Cerebellar nuclear complex (tissue), 1 donor: Measurements from ENCODE around the gene NMT1.
A peak's percentile ranks its signal among the peaks of the same experiment; 100 is the strongest.

ENCODE experiments used
- DNase-seq, 2 experiments: peaks; one replicate each; lab custom pipeline; 2025; lab: John Stamatoyannopoulos, UW

Gene NMT1

DNA sequence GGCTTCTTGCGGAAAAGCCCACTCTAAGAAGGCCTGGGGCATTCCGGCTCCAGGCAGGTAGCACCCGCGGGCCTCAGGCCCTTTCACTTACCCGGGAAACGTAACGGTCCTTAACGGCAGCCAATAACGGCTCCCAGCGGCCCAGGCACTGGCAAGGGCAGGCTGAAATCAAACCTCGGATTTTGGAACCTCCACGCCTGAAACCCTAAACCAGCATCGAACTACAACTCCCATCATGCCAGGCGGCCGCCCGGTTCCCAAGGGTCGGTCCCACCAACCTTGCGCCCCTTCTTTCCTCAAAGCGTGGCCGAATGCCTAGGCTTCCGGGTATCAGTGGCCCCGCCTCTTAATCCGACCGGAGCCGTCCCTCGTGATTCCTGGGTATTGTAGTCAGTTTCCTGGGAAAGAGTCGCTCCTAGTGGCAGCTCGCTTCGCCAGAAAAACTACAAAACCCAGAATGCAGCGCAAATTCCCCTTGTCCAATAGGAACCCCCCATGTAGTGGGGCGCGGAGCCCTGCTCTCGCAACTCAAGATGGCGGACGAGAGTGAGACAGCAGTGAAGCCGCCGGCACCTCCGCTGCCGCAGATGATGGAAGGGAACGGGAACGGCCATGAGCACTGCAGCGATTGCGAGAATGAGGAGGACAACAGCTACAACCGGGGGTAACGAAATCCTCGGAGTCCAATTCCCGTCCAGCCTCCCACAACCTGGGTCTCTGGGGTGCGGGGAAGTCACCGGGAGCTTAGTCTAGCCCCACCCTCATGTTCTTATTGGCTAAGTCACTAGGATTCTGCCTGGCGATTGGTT lies at the start of gene NMT1:
TSS of gene NMT1 (plus strand) at position 521 of the 809 bp plus-strand sequence. CDS start at position 534, 13 bp downstream.
- peak; percentile 97 to 99 for DNase-seq

DNA sequence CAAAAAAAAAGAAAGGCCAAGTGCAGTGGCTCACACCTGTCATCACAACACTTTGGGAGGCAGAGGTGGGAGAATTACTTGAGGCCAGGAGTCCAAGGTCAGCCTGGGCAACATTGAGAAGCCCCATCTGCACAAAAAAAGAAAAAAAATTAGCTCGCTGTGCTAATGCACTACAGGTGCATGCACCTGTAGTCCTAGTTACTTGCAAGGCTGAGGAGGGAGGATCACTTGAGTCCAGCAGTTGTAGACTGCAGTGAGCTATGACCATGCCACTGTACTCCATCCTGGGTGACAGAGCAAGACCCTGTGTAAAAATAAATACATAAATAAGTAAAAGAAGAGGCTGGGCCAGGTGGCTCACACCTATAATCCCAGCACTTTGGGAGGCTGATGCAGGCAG lies 49.4 kb upstream of the NMT1 start:
- DNase-seq, result no peak

DNA sequence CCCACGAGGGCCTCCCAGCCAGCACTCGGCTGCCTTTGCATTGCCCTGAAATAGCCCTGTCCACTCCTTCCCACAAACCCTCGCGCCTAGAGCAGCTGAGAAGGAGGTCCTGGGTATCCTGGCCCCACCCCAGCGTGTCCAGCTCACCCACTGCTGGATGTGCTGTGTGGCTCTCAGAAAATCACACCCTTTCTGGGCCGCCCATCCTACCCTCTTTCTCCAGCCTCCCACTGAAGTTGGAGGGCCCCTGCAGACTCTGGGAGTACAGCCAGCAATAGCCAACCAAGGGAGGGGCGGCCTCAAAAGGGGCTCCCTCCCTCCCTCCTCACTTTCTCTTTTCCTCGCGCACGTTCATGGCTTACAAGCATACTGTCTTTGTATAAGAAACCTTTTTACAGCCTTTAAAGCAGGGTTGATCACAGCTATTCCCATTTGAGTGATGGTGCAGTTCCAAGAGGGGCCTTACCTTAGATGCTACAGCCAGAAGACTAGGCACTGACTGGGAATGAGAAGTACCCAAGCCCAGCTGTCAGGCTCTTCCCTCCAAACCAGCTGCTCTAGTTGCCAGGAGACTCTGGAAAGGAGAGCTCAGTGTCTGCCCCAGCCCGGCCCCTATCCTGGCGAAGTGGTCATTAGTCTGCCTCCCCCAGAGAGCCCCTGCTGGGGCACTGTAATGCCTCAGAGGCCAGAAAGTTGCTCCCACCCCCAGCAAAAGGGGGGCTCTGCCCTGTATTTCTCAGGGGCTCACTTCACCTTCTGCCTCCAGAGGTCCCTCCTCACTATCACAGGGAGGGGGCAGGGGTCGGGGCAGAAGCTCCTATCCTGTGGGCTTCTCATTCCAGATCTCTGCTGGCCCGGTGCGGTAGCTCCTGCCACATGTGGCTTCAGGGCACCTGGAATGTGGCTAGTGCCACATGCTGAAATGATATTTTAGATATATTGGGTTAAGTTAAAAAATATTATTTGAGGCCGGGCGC lies 47.8 kb upstream of the NMT1 start:
- DNase-seq, result no peak

DNA sequence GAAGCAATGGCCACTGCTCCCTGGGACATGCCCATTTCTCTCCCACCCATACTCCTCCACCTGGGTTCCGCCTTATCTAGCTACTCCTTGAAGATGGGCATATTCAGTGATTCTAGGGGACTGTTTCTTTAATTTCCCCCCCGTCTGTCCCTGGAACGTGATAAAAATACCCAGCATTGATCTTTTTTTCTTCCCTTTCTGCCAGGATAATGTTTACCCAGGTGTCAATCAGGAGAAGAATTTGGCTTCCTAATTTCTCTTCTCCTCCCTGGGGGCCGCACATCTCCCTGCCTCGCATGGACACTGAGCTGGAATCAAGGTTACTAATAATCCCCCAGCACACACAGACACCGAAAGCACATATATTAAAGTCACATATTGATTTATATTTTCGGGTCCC lies 44.9 kb upstream of the NMT1 start:
- DNase-seq, result no peak

DNA sequence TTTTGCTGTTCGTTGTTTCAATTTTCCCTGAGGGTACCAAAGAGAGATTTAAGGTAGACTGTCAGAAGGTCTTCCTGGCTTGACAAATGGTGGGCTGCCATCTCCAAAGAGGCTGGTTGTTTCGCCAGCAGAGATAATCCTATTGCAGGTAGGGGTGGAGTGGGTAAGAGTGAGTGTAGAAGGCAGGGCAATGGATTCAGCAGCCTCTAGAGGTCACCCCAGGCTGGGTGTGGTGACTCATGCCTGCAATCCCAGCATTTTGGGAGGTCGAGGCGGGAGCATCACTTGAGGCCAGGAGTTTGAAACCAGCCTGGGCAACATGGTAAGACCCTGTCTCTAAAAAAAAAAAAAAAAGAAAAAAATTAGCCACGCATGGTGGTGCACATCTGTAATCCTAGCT lies 44.3 kb upstream of the NMT1 start:
- no peak for DNase-seq

DNA sequence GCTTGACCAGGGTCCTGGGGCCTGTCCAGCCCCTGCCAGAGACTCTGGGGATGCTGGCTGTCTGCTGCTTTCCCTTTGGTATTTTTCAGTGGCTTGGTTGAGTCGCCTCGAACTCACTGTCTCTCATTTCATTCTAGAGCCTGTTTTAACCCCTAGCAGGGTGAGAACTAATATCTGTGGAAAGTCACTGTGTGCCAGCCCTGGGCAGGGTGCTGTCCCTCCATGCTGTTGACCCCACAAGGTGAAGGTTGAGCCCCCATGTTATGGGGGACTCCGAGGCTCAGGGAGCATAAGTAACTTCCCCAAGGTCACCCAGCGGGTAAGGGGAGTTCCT lies 42.6 kb upstream of the NMT1 start:
- DNase-seq, result no peak

DNA sequence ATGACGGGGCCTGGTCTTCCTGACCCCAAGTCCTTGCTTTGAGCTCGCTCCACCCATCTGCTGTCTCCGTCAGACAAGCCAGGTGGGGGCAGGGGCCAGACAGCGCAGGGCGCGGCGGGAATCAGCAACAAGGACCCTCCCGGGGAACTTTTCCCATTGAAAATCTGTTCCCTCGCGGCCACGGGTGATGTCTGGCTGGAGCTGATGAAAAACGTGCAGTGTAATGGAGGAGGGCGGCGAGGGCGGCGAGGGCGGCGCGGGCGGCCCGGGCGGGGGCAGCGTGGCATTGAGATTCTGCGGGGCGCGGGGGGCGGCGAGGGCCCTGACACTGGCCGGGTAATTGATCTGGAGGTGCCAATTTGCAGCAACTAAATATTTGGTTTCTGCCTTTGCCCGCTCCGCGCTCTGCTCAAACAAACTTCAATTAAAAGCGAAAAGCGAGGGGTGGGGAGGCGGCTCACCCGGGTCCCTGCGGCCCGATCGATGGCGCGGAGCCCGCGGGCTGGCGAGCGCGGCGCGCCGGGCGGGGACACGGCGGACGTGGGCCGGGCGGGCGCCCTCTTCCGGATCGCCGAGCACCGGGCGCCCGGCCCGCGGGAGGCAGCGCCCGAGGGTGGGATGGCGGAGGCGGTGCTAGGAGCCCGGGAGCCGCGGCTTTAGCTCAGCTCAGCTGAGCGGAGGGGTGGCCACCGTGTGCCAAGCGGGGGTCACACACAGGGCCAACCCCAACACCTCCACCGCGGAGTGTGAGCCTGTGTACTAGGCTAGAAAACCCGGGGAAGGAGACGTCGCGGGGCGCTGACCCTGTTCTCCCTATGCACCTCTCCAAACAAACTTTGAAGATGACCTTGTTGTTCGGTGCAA lies 42.0 kb upstream of the NMT1 start:
- DNase-seq, result no peak

DNA sequence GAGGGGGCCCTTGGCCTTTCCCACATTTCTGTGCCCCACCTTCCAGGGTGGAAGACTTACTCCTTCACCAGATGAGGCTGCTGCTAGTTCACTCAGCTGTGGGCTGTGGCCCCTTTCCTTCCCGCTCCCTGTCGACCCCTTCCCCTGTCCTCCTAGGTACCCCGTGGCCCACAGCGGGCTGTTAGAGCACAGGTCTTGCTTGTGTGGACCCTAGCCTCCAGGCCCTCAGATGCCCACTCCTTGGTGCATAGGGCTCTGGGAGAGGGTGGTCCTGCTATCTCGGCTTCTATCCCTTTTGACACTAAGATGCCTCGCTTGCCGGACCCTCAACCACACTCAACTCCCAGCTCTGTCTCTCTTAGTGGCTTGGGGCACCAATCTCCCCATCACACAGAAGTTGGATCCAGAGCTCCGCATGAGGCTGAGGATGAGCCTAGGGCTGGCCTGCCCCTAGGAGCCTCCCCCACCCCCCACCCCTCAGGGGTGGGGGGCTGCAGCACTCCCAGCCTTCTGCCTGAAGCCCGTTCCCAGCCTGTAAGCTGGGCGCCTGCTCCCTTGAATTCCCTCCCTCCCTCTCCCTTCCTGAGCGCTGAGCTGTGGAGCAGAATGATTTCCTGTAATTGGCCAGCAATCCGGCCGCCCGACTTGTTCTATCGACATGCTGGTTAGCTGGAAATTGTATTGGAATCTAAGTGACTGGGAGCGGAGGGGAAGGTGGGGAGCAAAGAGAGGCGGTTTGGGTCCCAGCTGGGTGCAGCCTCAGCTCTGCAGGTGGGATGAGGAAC lies 40.6 kb upstream of the NMT1 start:
- no peak for DNase-seq

DNA sequence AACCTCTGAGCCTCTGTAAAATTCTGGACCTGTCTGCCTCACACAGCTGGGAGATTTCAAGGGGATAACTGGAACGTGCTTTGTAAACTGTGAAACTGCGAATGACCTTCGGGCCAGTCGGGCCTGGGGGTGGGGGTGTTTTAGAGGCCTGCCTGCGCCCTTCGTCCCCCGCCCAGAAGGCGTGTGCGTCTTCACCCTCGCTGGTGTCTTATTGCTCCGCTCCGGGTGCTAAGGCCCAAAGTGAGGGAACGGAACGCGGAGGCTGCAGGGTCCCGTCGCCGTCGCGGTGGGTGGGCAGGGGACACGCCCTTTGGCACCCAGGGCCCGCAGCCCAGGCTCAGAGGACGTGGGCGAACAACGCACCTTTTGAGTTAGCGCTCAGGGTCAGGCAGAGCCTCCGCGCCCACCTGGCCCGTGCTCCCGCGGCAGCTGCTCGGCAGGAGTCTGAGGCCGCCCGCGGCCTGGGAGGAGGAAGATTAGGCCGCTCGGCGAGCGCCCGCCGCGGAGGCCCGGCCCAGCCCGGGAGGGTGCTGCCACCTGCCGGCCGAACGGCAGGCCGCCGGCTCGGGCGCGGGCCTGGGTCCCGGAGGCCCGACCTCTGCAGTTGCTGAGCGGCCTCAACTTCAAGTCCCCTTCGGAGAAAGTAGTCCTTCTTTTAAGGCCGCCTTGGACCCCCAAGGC lies 39.4 kb upstream of the NMT1 start:
- DNase-seq, result no peak

DNA sequence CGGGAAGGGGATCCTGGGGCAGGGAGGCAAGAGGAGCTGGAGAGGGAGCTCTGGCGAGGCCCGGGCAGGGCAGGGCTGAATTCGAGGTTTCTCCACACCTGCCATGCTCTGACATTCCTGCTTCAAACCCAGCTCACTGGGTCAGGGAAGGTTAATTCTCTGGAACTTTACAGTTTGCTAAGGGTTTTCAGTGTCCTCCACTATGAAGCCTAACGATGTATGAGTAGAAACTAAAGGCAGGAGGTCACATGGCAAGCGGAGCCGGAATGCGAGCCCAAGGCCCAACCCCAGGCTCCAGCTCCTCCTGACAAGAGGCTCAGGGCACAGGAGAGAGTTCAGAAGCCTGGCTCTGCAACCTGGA lies 38.8 kb upstream of the NMT1 start:
- DNase-seq, result no peak

DNA sequence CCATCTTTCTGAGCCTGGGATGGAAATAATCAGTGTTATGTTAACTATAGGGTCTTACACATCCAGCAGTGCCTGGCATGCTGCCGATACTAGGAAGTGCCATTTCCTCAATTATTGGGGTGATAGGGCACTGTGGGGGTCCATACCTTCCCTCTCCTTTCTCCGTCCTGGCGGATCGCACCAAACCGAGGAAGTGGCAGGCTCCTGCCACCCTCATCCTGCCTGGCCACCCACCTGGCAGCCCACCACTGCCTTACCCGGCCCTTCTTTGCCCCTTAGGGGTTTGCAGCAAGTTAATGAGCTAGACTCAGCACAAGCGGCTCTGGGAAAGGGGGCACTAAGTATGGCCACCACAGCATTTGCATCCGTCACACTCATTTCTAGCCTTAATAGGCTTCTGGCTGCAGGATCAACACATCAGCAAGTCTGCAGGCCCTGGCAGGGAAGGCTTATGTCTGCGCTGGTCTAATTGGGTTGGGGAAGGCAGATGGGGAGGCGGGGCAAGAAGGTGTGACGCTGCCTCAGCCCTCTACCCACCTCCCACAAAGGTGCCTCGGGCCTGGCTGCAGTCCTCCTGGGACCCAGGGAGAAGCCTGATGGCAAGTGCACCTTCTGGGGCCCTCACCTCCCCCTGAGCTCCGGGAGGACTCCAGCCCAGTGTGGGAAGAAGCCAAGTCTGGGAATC lies 38.3 kb upstream of the NMT1 start:
- DNase-seq, result no peak

DNA sequence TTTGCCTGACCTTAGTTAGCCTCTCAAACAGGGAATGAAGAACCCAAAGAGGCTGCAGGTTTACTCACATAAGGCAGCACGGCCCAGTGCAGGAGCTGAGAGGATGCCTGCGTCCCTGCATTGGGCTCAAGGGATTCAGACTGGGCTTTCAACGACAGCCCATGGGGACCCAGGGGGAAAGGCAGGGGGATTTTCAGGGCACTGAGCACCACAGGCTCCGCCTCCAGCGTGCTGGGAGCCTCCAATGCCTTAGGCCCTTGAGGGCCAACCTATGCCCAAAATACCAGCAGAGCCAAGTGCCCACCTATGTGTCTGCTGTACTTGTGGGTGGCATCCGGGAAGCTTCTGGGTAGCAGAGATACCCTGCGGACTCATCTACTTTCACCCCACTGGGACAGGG lies 32.0 kb upstream of the NMT1 start:
- no peak for DNase-seq

DNA sequence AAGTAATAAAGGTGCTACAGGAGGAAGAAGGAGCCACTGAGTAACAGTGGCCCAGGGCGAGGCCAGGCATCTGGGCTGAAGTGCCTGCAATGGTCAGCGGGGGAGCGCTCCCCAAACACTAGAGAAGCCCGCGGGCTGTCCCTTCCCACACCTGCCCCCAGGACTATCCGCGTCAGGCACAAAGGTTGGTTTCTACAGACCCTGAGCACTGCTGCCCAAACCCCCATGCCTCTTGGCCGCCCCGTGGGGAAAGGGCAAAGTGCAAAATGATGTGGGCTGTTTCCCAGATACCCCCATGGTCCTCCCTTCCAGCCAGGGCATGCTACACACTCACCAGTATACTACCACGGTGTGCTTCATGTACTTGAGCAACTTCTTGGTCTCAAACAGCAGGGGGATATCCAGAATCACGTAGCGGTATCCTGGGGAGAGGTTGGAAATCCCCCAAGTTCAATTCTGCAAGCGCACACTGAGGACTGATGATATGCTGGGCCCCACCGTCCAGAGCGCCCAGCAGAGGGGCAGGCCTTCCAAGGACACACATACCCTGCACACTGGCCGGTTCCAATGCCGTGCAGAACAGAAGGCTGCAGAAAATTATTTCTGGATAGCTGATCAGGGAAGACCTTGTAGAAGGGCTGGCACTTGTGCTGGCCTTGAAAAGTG lies 31.2 kb upstream of the NMT1 start:
- no peak for DNase-seq

DNA sequence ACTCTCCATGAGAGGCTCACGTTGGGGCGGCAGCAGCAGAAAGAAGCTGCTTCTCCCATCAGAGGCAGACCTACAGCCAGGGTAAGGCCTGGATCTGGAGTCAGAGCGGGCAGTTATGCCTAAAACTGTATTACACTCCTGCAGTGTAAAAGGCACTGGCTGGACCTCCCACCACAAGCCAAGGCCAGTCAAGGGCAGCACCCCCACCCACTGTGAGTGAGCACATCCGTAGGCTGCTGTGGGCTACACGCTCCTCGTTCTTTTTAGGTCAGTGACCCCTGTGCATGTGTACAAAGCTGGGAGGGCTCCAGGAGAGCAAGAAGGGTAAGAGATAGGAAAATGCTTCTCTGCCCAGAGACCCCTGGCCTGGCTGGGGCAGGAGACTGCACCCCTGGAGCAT lies 30.4 kb upstream of the NMT1 start:
- DNase-seq, result no peak

DNA sequence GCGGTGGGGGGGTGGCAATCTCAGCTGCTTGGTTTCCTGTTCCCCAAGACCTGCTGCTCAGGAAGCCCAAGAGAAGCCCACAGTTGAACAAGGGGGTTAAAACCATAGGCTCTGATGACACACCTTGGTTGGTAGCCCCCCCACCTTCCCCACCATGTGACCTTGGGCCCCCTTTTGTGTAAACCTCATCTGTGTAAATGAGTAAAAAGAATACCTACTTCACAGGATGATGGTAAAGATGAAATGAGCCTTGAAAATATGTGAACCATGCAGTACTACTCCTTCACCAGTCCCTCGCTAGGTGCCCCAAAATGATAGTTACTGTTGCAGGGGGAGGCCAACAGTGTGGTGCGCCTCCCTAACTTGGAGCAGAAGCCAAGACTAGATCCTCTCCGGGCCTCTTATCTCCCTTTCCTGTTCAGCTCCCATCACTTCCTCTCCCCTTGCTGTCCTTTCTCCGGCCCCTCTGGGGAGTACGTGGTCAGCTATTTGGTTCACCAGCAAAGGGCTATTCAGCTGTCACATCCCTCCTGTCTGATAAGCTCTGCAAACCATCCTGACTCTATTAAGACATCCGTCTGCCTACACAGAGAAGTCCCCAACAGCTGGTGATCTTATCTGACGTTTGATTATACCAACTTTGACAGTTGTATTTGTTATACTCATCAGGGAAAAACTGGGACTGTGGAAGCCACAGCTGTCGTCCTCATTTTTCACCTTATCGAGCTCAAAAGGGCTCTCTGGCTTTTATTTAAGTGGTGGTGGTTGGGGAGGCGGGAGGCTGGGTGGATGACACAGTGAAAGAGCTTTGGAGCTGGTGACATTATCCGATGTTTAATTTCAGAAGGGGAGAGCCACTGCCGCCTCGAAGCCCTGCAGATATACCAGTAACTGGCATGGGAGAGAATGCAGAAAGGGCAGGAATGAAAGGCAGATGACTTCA lies 29.6 kb upstream of the NMT1 start:
- no peak for DNase-seq

DNA sequence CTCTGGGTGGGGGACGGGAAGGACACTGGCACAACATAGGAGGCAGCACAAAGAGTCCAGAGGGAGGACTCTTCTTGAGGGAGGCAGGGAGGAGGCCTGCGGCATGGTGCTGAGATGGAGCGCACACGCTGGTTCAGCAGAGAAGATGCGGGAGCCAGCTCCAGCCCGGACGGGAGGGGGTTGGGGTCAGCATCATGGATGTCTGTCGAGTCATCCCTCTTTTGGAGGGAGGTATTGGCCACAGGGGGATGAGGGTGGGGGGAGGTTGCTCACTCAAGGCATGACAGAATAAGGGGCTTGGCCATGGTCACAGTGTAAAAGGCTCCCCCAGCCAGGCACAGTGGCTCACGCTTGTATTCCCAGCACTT lies 29.0 kb upstream of the NMT1 start:
- DNase-seq, result no peak

DNA sequence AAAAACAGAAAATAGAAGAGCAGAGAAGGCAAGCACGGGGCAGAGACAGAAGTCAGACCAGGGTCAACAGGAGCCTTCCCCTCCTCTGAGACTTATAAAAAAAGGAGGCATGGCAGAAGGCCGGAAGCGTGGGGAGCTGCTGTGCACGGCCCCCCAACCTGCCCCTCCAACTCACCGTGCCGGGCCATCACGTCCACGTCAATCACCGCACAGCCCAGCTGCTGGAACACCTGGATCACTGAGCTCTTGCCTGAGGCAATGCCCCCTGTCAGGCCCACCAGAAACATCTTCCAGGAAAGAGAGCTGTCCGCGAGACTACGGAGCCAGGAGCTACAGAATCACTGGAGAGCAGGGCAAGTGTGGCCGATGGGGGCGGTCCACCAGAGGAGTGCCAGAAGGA lies 26.5 kb upstream of the NMT1 start:
- no peak for DNase-seq

DNA sequence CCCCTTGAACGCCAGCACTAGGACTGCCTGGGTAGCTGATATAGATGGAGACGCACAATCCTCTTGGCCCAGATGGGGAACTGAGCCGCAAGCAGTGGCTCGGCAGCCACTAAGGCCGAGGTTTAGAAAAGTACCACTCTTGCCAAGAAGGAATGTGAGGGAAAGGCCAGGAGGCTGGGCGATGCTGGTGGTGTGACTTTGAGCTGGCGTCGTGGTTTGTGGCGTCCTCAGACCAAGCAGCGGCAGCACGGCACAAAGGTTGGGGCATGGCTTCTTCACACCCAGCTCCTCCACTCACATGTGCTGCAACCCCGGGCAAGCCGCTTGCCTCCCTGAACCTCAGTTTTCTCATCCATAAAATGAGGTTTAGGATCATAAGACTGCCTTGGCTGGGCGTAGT lies 25.3 kb upstream of the NMT1 start:
- no peak for DNase-seq

DNA sequence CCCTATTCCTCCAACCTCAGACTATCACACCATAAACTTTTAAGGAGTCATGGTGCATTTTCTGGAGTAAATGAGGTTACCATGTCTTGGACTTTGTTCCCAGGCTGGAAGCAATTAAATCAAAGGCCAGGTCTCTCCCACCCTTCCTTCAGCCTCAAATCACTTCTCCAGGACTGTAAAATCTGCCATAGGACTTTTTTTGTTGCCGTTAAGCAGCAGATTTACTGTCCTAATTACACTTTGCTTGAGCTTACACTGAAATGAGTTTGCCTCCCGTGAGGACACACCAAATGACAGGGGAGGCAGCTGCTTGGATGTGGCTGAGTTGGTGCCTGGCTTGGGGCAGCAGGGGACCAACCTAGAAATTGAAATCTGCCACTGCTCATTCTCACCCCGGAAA lies 24.4 kb upstream of the NMT1 start:
- DNase-seq, result no peak
